A673 (cell line): Measurements from ENCODE around the gene CDH4.

Experiments
- EZH2 ChIP-seq: fragments of 200-600 bp; sonication (generic); IDR thresholded peaks from 2 replicates; pipeline ENCODE4 v1.6.1; 2017; ENCODE audit warnings: borderline replicate concordance, low read depth, mild to moderate bottlenecking, mixed read lengths, antibody characterized with exemption, low read length; ENCODE audit not compliant: poor library complexity, severe bottlenecking
- TF ChIP-seq, protein P1 (sequence below): fragments of 300-800, 200-600 bp; sonication (generic); conservative IDR thresholded peaks from 2 replicates; pipeline ENCODE4 v1.5.1; 2017; ENCODE audit warnings: low read depth, mild to moderate bottlenecking, antibody characterized with exemption, low read length, moderate library complexity, mixed read lengths

DNA sequence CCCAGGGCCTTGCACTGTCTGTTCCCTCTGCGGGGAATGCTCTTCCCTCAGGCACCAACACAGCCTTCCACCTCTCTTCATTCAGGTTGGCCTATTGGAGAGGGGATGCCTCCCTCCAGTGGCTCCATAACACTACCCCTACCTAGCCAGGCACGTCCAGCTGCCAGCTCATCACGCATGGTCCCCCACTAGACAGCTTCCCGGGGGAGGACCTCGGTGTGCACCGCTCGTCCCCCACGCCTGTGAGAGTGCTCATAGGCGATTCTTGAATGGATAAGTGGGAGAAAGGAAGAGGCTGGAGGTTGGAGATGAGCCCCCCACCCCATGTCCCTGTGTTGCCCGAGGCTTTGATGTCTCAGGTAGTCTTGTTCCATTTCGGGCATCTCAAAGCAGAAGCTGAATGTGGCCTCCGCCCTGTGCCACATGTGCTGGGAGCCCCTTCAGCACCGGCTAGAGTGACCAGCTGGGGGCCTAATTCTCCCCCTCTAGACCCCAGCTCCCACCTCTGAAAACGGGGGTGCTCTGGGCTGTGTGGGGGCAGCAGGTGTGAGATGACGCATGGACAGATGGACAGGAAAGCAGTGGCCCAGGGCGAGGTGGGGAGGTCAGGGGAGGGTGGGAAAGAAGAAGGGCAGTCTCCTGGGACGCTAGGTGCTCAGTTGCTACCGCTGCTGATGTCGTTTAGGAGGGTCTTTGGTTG, 480.6 kb downstream of the CDH4 start:
- TF ChIP-seq, protein P1, sequence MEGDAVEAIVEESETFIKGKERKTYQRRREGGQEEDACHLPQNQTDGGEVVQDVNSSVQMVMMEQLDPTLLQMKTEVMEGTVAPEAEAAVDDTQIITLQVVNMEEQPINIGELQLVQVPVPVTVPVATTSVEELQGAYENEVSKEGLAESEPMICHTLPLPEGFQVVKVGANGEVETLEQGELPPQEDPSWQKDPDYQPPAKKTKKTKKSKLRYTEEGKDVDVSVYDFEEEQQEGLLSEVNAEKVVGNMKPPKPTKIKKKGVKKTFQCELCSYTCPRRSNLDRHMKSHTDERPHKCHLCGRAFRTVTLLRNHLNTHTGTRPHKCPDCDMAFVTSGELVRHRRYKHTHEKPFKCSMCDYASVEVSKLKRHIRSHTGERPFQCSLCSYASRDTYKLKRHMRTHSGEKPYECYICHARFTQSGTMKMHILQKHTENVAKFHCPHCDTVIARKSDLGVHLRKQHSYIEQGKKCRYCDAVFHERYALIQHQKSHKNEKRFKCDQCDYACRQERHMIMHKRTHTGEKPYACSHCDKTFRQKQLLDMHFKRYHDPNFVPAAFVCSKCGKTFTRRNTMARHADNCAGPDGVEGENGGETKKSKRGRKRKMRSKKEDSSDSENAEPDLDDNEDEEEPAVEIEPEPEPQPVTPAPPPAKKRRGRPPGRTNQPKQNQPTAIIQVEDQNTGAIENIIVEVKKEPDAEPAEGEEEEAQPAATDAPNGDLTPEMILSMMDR: no peak
- no peak for TF ChIP-seq EZH2
